GOT3 (cell line): ENCODE results near the gene AKR1C3.
A peak's percentile ranks its signal among the peaks of the same experiment; 100 is the strongest.
"Not testable (repeated sequence)": the region's sequence is repeated elsewhere in the genome, so short reads cannot be mapped to it uniquely, and the experiment has no call there.

Experiments
- DNase-seq: peaks from one replicate; lab custom pipeline; 2025; ENCODE audit warnings: mixed read lengths; lab: John Stamatoyannopoulos, UW

Gene AKR1C3

GRCh38 chr10:5094265-5095205, at the start of gene AKR1C3:
AKR1C3 (plus strand) TSS chr10:5094414; CDS start chr10:5094445, 31 bp downstream.
- DNase-seq: no peak

DNA sequence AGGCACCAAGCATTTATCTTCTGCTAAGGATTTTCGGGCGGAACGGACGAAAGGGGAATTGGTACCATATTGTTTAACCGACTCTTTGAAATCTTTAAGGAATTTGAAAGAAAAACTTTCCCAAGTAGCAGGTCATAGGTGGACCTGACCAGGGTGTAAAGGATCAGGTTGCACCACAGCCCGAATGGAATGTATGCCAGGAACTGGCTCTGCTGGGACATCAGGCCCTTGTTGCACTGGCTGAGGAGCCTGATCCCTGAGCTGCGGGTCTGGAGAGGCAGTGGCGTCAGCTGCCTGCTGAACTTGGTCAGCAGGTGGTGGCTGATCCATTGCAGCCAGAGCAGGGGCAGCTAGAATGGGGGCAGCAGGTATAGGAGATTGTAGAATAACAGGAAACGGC, 49.1 kb upstream of the AKR1C3 start:
- no peak for DNase-seq

GRCh38 chr10:5046410-5046809, 47.8 kb upstream of the AKR1C3 start:
- no peak for DNase-seq

DNA sequence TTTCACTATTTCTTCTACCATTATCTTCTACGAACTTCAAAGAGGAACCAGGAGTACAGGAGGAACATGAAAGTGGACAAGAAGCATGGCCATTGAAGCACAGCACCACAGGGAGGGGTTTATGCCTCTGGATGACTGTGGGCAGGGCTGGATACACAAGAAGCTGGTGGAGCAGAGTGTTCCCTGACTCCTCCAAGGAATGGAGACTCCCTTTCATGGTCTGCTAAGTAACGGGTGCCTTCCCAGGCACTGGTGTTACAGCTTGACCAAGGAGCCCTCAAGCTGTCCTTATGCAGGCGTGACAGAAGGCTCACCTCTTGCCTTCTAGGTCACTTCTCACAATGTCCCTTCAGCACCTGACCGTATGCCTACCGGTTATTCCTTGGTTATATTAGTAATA, 47.2 kb upstream of the AKR1C3 start:
- DNase-seq: not testable (repeated sequence)

DNA sequence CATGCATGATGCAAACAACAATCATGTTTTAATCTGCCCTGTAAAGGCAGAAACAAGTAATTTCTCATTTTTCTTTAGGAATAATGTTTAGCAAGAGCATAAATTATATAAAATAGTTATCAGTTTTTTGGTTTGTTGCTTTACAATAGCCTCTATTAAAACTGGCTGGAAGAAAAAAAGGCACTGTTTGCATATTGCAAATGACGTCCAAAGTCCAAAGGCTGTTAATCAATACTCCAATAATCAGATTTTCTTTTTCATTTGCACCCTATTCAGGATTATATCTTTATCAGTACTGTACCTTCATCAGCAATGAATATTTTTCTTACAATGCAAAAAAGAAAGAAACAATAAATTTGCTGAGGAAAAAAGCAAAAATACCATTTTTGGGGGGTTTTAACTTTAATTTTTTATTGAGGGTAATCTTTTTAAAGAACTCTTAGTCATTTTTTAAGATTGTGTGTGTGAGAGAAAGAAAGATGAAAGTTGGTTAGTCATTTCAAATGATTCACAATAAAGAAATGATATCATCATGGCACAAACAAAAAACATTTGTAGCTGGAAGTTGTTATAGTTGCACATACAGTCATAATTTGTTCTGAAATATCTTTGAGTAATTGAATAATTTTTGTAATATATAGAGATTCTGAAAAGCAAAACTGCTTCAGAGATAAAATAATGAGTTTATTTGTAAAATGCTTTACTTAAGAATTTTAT, 46.1 kb upstream of the AKR1C3 start:
- DNase-seq: no peak

DNA sequence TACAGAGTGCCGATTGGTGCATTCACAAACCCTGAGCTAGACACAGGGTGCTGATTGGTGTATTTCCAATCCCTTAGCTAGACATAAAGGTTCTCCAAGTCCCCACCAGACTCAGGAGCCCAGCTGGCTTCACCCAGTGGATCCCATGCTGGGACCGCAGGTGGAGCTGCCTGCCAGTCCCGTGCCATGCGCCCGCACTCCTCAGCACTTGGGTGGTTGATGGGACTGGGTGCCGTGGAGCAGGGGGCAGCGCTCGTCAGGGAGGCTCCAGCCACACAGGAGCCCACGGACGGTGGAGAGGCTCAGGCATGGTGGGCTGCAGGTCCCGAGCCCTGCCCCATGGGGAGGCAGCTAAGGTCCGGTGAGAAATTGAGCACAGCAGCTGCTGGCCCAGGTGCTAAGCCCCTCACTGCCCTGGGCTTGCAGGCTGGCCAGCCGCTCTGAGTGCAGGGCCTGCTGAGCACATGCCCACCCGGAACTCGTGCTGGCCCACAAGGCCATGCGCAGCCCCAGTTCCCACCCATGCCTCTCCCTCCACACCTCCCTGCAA, 41.2 kb upstream of the AKR1C3 start:
- DNase-seq: not testable (repeated sequence)

- not testable (repeated sequence) for DNase-seq
These were observed 39.4 kb upstream of the AKR1C3 start for GRCh38 chr10:5054831-5055230.

GRCh38 chr10:5059267-5059666, 34.9 kb upstream of the AKR1C3 start:
- not testable (repeated sequence) for DNase-seq

GRCh38 chr10:5060791-5061190, 33.4 kb upstream of the AKR1C3 start:
- not testable (repeated sequence) for DNase-seq

- DNase-seq: no peak
These were observed 29.6 kb upstream of the AKR1C3 start for GRCh38 chr10:5064656-5065055.

GRCh38 chr10:5068274-5068984, 25.8 kb upstream of the AKR1C3 start:
- no peak for DNase-seq

- DNase-seq: no peak
These were observed 23.4 kb upstream of the AKR1C3 start for GRCh38 chr10:5070648-5071410.

- peak; percentile 21 for DNase-seq
These were observed 22.6 kb upstream of the AKR1C3 start for GRCh38 chr10:5071411-5072198.

DNA sequence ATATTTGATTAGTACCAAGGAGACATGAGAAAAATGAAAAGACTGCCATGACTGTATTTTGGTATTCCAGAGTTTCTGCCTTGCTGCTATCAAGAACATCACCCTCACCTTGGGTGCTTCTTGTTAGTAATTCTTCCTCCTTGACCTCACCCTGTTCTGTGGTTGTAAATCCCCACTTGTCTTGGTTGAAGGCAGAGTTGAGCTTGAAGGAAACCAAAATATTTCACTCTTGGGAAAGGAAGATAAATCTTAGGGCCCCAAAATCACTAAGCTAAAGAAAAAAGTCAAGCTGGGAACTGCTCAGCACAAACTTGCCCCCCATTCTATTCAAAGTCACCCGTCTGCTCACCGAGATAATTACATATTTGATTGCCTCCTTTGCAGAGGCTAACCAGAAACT, 20.6 kb upstream of the AKR1C3 start:
- no peak for DNase-seq

GRCh38 chr10:5076615-5077014, 17.6 kb upstream of the AKR1C3 start:
- DNase-seq: no peak

DNA sequence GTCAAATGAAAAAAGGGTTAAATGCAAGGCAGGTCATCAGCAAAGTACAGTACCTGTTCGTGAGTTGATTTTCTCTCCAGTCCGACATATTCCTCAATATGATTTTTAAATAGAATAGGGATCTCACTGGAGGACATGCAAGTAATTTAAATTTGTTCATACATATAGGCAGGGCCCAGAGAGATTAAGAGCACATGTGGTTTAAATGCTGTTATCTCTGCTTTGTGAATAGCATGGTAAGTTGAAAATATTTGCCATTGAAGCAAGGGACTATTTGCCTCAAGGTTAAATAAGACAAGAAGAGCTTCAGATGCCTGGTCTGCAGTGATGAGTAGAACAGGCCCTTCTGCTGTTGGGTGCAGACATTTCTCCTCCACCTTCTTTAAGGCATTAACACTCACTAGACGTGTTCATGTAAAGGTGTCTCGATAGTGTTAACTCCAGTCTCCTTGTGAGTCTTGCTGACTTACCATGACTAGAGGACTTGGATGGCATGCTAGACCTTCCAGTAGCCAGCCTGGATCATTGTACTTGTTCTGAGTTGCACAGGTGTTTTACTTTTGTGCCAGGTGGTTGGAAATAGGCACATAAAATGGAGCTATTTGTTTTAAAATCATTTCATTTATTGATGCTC, 15.6 kb upstream of the AKR1C3 start:
- DNase-seq: no peak

DNA sequence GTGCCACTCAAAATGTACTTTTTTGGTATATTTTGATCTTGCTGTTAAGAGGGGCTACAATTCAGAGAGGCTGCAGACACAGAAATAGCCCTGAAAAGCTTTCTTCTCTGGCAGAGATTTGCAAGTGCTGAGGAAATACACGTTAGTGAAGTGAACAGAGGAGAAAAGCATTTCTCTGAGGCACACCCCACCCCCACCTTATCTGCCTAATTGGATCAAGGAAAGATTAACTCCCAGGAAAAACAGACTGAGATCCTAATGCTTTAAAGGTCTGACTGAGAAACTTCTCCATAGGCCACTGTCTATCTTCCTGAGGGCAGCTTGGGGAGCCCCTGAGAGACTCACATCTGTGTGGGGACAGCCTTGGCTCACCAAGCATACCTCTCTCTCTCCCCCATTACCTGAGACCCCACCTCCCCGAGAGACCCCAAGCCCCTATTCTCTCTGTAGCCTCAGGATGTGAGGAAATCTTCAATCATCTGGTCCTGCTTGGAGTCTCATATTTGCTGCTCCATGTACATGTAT, 14.8 kb upstream of the AKR1C3 start:
- no peak for DNase-seq

DNA sequence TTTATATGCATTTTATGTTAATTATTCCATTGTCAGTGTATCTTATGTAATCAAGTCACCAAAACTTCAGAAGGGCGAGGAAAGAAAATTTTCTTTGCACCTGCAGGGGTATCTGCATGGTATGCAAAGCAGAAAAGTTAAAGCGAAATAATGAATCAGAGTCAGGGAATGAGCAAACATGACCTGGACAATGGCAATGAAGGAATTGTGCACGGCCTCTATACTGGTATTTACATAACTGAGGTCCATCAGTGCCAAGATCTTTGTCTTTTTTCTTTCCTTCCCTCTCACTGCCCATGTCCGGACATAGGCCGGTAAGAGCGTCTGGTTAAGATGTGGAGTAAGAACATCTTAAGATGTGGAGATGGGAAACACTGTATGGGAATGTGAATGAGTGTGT, 14.4 kb upstream of the AKR1C3 start:
- DNase-seq: no peak

GRCh38 chr10:5081091-5081490, 13.1 kb upstream of the AKR1C3 start:
- no peak for DNase-seq
